GM10266 (cell line): Measurements from ENCODE around the gene PALLD.

ENCODE experiments used
- DNase-seq: peaks from one replicate; pipeline ENCODE4 v3.0.0; 2012; ENCODE audit errors: extremely low spot score
- CTCF ChIP-seq: IDR thresholded peaks from 2 replicates; pipeline ENCODE4 v1.5.1; 2012; ENCODE audit warnings: mild to moderate bottlenecking, low read depth; ENCODE audit not compliant: control insufficient read depth, insufficient read depth; ENCODE audit errors: missing control alignments

PALLD gene

GRCh38 chr4:168866635-168867034, 369.8 kb downstream of the PALLD start:
- no peak for DNase-seq
- no peak for TF ChIP-seq CTCF

GRCh38 chr4:168867128-168867527, 370.3 kb downstream of the PALLD start:
- no peak for DNase-seq
- no peak for TF ChIP-seq CTCF

GRCh38 chr4:168868044-168868781, 371.4 kb downstream of the PALLD start:
- TF ChIP-seq CTCF = no peak
- no peak for DNase-seq

- no peak for TF ChIP-seq CTCF
- no peak for DNase-seq
Measured at GRCh38 chr4:168868802-168869201, 371.9 kb downstream of the PALLD start.

DNA sequence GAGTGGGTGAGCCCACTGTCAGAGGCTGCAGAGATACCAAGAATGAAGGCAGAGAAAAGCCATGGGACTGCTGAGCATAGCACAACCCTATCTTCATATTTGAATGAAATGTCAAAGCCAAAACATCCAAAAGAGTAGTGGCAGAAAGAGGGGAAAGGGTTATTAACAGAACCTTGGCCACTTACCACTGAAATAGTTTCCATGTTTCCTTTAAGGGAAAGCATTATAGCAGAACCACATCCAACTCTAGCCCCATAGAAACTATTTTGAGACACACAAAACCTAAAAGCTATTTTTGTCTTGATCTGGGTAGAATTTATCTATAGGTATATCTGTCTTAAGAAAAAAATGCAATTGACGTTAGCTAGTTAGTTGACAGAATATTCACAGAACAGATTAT, 373.2 kb downstream of the PALLD start:
- no peak for TF ChIP-seq CTCF
- DNase-seq = no peak

DNA sequence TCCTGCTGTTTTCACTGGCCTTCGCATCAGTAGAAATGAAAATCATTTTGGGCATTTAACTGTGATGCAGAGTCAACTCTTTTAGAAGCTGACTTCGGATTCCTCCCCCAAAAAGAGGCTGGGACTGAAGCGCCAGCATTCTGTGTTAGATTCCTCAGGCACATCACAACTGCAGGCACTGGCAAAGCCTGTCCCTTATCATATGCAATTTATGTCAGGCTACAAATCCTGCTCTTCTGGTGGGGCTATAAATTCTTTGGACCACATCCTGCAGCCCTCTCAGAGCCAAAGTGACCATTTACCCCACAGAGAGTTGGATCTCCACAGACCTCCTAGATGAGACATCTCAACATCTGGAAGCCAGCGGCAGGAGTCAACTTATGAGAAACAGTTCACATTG, 374.8 kb downstream of the PALLD start:
- TF ChIP-seq CTCF = no peak
- no peak for DNase-seq

DNA sequence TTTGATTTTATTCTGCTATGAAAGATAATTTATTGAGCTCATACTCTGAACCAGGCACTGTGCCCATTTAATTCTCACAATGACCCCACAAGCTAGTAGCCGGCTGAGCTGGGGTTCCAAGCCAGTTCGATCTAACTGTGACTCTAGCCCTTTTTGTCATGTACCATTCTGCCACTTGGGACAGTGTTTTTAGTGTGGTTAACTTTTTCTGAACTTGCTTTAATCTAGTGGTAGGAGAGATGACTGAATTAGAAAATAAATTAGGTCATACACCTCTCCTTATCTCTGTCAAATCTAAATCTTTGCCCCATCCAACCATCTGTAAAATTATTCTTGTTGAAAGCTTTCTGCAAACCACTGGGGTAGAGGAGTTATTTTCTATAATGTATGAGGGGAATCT, 377.2 kb downstream of the PALLD start:
- DNase-seq = no peak
- TF ChIP-seq CTCF = no peak
